GM12864 (cell line): ENCODE measurements around the gene TLE4.

Source experiments
- DNase-seq: peaks from one replicate; pipeline ENCODE4 v3.0.0-alpha.2; 2011; ENCODE audit warnings: low read depth
- H3K4me3 ChIP-seq: 2 replicates; pipeline ENCODE4 v1.5.1; 2011; ENCODE audit warnings: mild to moderate bottlenecking, low read depth, low read length, control low read depth
- TF ChIP-seq, protein P1 (sequence below): IDR thresholded peaks from 2 replicates; pipeline ENCODE4 v1.5.1; 2011; ENCODE audit warnings: low read depth, mild to moderate bottlenecking, moderate library complexity, low read length, control low read depth, inconsistent platforms; ENCODE audit errors: missing control alignments

Gene TLE4

GRCh38 chr9:79692857-79693571, 121.2 kb downstream of the TLE4 start:
- H3K4me3 ChIP-seq: no peak overlapping the region
- DNase-seq: no peak
- TF ChIP-seq, protein P1, sequence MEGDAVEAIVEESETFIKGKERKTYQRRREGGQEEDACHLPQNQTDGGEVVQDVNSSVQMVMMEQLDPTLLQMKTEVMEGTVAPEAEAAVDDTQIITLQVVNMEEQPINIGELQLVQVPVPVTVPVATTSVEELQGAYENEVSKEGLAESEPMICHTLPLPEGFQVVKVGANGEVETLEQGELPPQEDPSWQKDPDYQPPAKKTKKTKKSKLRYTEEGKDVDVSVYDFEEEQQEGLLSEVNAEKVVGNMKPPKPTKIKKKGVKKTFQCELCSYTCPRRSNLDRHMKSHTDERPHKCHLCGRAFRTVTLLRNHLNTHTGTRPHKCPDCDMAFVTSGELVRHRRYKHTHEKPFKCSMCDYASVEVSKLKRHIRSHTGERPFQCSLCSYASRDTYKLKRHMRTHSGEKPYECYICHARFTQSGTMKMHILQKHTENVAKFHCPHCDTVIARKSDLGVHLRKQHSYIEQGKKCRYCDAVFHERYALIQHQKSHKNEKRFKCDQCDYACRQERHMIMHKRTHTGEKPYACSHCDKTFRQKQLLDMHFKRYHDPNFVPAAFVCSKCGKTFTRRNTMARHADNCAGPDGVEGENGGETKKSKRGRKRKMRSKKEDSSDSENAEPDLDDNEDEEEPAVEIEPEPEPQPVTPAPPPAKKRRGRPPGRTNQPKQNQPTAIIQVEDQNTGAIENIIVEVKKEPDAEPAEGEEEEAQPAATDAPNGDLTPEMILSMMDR: no peak

DNA sequence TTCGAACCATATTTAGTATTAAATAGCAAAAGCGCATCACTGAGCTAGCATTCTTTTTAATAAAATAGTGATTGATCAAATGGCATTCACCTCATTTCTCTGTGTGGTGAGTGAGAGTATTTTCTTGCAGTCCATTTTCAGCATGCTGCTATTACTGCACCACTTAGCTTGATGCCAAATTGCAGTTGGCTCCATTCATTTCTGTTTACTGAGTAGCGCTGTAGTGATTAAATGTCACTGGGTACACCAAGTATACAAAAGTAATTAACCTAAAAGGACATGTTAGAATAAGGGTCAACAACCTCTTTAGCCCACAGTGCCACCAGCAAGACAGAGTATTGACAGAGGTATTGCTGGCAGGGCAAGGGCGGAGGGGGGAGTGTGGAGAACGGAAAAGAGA, 122.0 kb downstream of the TLE4 start:
- TF ChIP-seq, protein P1: no peak
- no peak for DNase-seq
- H3K4me3 ChIP-seq: no peak overlapping the region

DNA sequence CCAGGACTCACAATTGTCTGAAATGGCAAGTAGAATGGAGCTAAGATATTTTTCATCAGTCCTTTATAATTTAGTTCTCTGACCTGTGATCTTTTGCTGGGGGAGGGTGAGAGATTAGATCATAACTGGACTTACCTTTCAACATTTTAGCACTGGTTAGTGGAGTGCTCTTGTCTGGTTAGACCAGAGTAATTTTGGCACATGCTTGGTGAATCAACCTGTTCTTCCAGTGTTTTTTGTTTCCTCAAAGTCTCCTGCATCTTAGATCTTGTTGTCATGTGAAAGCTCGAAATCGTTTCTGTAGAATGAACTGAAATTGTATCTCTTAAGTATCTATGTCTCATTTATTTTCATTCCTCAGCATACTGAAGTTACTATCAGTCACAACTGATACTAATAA, 122.4 kb downstream of the TLE4 start:
- no peak for DNase-seq
- no peak overlapping the region for H3K4me3 ChIP-seq
- TF ChIP-seq, protein P1: no peak

- no peak for DNase-seq
- TF ChIP-seq, protein P1: no peak
- no peak overlapping the region for H3K4me3 ChIP-seq
Observed at GRCh38 chr9:79694676-79695400, 123.1 kb downstream of the TLE4 start.

- no peak for DNase-seq
- TF ChIP-seq, protein P1: no peak
Observed at GRCh38 chr9:79695531-79696175, 123.9 kb downstream of the TLE4 start.

DNA sequence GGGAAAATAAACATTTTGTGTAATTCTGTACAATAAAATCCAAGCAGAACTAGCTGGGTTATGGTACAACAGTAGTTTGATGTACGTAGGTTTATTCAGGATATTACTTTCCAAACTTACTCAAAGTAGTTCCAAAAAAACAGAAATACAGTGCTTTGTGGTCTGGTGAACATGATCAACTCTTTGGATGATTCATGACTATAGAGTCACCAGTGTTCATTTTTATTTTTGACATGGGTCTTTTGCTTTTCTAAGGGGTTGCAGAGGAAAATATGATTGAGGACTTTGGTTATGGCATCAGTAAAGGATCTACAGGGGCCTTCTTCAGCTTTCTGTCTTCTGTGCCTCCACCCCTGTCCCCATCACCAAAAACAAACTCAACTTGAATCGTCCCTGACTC, 127.2 kb downstream of the TLE4 start:
- TF ChIP-seq, protein P1: no peak
- no peak overlapping the region for H3K4me3 ChIP-seq
- DNase-seq: no peak

More at GRCh38 chr9:79695531-79696175, 123.9 kb downstream of the TLE4 start:
- no peak overlapping the region for H3K4me3 ChIP-seq

DNA sequence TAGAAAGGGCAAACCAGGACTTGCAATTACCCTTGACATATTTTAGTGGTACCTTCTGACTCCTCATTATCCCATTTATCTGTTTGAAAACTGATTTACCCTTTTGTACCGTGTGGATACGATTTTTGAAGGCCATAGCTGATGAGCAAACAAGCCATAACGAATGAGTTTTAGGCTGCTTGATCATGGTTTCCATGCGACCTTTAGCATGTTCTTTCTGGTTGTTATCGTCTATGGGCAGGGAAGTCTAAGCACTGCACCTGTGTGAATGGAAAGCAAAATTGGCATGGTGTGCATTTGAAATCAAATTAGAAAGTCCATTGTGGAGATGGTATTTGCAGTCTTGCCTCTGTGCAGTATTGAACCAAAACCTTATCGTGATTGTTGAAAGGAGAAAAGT, 127.7 kb downstream of the TLE4 start:
- TF ChIP-seq, protein P1: no peak
- H3K4me3 ChIP-seq: no peak overlapping the region
- DNase-seq: no peak
